Osteocyte (in vitro differentiated cells): ENCODE results near the gene ERICH2. TPM values are rescaled to one million over a fixed set of nuclear protein-coding genes. Genes with fewer than 3 reads are reported as not detected.

Experiments
- DNase-seq: peaks from one replicate; pipeline ENCODE4 v3.0.0; 2021; ENCODE audit warnings: mixed read lengths; ENCODE audit not compliant: unreplicated experiment; ENCODE audit errors: extremely low spot score
- H3K27ac Mint-ChIP-seq: one replicate; pipeline ENCODE4 v1.8.0; 2021; ENCODE audit warnings: mild to moderate bottlenecking, mixed read lengths; ENCODE audit not compliant: unreplicated experiment
- H3K27me3 Mint-ChIP-seq: one replicate; pipeline ENCODE4 v1.8.0; 2021; ENCODE audit warnings: mixed read lengths; ENCODE audit not compliant: unreplicated experiment
- H3K36me3 Mint-ChIP-seq: one replicate; pipeline ENCODE4 v1.8.0; 2021; ENCODE audit warnings: mixed read lengths; ENCODE audit not compliant: unreplicated experiment
- H3K4me1 Mint-ChIP-seq: one replicate; pipeline ENCODE4 v1.8.0; 2021; ENCODE audit warnings: mixed read lengths; ENCODE audit not compliant: unreplicated experiment
- H3K4me3 Mint-ChIP-seq: one replicate; pipeline ENCODE4 v1.8.0; 2021; ENCODE audit warnings: mild to moderate bottlenecking, moderate library complexity, mixed read lengths; ENCODE audit not compliant: unreplicated experiment
- H3K9me3 Mint-ChIP-seq: one replicate; pipeline ENCODE4 v1.8.0; 2021; ENCODE audit warnings: mixed read lengths; ENCODE audit not compliant: unreplicated experiment
- total RNA-seq: library from RNA; stranded (reverse); gene quantifications from 2 replicates; pipeline ENCODE4 v1.2.1, GENCODE V29; 2021
- TF ChIP-seq, protein P1 (sequence below): fragments of 200-600 bp; sonication (generic); IDR thresholded peaks from 2 replicates; pipeline ENCODE4 v1.5.0; 2021; ENCODE audit warnings: antibody characterized with exemption, mild to moderate bottlenecking, moderate library complexity

ERICH2 gene
- total RNA-seq, 1 donor from 2014 or later, result not detected

DNA sequence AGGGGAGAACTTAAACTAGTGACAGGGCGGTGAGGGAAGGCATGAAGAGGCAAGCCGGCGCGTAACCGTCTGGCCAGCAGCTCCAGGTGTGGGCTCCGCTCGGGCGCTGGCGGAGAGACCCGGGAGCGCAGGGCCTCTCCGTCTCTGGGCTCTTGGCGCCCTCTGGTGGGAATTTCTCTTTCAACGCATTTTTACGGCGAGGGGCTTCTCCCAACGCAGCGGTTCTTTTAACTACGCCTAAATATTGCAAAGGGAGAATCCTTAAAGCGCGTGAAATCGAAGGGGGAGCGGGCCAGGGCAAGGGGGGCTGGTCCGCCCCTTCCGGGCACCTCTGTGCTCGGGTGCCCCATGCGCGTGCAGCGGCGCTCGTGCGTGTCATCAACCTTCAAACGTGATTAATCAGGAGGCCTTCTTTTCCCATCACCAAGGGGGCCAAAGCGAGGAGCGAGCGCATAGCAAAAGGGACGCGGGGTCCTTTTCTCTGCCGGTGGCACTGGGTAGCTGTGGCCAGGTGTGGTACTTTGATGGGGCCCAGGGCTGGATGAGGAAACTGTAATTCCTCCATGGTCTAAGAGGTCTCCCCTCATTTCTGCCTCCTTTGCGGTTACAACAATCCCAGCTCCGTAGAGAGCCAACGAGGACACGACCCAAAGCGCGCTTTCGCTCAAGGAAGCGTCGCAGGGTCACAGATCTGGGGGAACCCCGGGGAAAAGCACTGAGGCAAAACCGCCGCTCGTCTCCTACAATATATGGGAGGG, 45.7 kb downstream of the ERICH2 start:
- DNase-seq, result no peak
- H3K4me1 Mint-ChIP-seq, result peaks cover 41% of the 10 kb centered on the region
- peak overlapping the region; percentile 64 for H3K4me3 Mint-ChIP-seq
- H3K27me3 Mint-ChIP-seq, result peaks cover 88% of the 10 kb centered on the region
- TF ChIP-seq, protein P1, sequence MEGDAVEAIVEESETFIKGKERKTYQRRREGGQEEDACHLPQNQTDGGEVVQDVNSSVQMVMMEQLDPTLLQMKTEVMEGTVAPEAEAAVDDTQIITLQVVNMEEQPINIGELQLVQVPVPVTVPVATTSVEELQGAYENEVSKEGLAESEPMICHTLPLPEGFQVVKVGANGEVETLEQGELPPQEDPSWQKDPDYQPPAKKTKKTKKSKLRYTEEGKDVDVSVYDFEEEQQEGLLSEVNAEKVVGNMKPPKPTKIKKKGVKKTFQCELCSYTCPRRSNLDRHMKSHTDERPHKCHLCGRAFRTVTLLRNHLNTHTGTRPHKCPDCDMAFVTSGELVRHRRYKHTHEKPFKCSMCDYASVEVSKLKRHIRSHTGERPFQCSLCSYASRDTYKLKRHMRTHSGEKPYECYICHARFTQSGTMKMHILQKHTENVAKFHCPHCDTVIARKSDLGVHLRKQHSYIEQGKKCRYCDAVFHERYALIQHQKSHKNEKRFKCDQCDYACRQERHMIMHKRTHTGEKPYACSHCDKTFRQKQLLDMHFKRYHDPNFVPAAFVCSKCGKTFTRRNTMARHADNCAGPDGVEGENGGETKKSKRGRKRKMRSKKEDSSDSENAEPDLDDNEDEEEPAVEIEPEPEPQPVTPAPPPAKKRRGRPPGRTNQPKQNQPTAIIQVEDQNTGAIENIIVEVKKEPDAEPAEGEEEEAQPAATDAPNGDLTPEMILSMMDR, result peak; percentile 74
- no peaks in the 10 kb centered on the region for H3K36me3 Mint-ChIP-seq
- H3K27ac Mint-ChIP-seq, result no peak overlapping the region
- no peaks in the 10 kb centered on the region for H3K9me3 Mint-ChIP-seq

DNA sequence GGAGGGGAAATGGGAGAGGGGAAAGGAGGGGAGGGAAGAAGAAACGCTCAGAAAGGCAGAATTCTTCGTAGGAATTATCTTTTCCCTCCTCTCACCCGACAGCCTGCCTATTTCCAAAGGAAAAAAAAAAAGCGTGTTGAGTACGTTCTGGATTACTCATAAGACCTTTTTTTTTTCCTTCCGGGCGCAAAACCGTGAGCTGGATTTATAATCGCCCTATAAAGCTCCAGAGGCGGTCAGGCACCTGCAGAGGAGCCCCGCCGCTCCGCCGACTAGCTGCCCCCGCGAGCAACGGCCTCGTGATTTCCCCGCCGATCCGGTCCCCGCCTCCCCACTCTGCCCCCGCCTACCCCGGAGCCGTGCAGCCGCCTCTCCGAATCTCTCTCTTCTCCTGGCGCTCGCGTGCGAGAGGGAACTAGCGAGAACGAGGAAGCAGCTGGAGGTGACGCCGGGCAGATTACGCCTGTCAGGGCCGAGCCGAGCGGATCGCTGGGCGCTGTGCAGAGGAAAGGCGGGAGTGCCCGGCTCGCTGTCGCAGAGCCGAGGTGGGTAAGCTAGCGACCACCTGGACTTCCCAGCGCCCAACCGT, 46.4 kb downstream of the ERICH2 start, which contains the start of gene GAD1:
GAD1 (plus strand) TSS at position 384 of the 589 bp plus-strand sequence. CDS start 1,705 bp downstream, outside the sequence.
- Mint-ChIP-seq H3K9me3 (no peaks in the 10 kb centered on the region), H3K4me1 (peaks cover 45% of the 10 kb centered on the region), H3K36me3 (no peaks in the 10 kb centered on the region), H3K27ac (no peak within 1 kb of the TSS), H3K4me3 (peak within 1 kb of the TSS; percentile 64), H3K27me3 (peaks cover 91% of the 10 kb centered on the region)
- TF ChIP-seq, protein P1, result no peak
- no peak for DNase-seq

DNA sequence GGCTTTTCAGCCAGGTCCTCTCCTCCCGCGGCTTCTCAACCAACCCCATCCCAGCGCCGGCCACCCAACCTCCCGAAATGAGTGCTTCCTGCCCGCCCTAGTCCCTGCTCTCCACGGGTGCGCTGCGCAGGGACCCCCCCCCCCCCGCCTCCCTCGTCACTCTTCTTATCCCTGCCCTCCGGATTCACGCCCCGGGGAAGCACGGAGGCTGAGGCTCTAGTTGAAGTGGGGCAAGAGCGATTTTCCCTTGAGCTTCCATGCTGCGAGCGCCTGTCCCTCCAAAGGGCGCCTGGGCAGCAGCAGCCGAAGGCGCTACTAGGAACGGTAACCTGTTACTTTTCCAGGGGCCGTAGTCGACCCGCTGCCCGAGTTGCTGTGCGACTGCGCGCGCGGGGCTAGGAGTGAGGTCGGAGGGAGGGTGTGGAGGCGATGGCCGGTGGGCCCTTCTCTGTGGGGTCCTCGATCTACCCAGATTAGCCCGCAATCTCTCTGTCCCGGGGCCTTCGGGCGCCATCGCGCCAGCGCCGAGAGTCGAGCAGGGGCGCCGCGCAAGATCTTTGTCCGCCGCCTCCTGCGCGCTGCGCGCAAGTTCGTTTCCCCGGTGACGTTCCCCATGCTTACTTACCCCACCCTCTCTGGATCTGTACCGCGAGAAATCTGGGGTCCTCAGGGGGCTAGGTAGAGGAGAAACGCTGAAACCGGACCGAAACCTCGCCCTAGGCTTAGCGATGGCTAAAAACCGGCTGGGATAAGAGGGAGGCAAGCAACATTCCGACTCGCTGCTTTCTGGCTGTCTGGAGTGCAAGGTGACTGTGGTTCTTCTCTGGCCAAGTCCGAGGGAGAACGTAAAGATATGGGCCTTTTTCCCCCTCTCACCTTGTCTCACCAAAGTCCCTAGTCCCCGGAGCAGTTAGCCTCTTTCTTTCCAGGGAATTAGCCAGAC, 47.2 kb downstream of the ERICH2 start:
- H3K36me3 Mint-ChIP-seq, result no peaks in the 10 kb centered on the region
- no peak overlapping the region for H3K27ac Mint-ChIP-seq
- peak overlapping the region; percentile 64 for H3K4me3 Mint-ChIP-seq
- DNase-seq, result no peak
- peaks cover 94% of the 10 kb centered on the region for H3K27me3 Mint-ChIP-seq
- no peaks in the 10 kb centered on the region for H3K9me3 Mint-ChIP-seq
- peaks cover 49% of the 10 kb centered on the region for H3K4me1 Mint-ChIP-seq
- TF ChIP-seq, protein P1, result no peak

GRCh38 chr2:170818036-170818751, 48.0 kb downstream of the ERICH2 start:
- Mint-ChIP-seq H3K4me1 (peaks cover 56% of the 10 kb centered on the region), H3K4me3 (peak overlapping the region; percentile 64), H3K27me3 (peaks cover 92% of the 10 kb centered on the region), H3K36me3 (no peaks in the 10 kb centered on the region), H3K9me3 (no peaks in the 10 kb centered on the region), H3K27ac (no peak overlapping the region)
- TF ChIP-seq, protein P1, result no peak
- DNase-seq, result no peak
